ENCODE measurements around the gene FLG.
"Not testable (repeated sequence)": the region's sequence is repeated elsewhere in the genome, so short reads cannot be mapped to it uniquely, and the experiment has no call there.

GRCh38 chr1:152303139-152303872 is 21.7 kb downstream of the FLG start:
- TF ChIP-seq CTCF, POLR2A, POLR2AphosphoS5 (IDR thresholded peaks at IDR 0.05): not testable (repeated sequence)
